Retina (tissue), 1 donor: Measurements from ENCODE around the gene STAB2.

Experiments
- DNase-seq: peaks from one replicate; pipeline ENCODE4 v3.0.0-alpha.2; 2016

STAB2 gene

DNA sequence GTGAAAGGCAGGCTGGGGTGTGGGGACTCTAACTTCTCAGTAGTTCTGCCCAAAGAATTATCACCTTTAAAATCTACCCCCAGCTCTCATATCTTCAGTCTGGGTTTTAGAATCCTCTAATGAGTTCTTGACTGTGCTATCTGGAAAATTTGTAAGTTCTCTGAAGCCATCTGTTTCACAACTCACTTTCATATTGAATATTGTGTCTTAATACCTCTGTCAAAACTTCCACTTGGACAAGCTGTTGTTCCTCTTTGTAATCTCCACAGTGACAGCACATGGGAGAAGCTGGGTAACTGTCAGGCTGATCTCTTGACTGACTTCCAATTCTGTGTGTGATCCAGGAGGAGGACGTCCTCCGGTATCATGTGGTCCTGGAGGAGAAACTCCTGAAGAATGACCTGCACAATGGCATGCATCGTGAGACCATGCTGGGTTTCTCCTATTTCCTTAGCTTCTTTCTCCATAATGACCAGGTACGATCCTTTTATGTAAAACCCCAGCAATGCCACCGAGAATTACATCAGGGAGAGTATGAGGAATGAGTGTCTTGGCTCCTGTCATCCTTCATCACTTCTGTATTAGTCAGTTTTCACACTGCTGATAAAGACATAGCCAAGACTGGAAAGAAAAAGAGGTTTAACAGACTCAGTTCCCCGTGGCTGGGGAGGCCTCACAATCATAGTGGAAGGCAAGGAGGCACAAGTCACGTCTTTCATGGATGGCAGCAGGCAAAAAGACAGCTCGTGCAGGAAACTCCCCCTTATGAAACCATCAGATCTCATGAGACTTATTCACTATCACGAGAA lies 111.9 kb downstream of the STAB2 start:
- no peak for DNase-seq

DNA sequence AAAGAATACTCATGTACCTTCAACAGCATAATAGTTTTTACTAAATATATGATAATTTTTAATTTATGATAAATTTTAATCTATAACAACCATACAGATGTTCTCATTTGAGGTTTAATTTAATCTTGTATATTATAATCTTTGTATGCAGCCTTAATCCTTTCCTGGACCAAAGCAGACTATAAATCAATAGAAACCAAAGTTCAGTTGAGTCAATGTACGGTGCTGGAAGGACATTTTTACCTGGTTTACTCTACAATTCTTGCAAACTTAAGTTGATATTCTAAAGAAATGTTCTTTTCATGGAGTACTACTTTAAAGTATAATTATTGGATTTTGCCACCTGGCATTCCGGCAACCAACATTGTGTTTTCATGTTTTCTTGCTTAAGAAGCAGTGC lies 118.0 kb downstream of the STAB2 start:
- DNase-seq = no peak

GRCh38 chr12:103705927-103706326 lies 118.9 kb downstream of the STAB2 start:
- no peak for DNase-seq

DNA sequence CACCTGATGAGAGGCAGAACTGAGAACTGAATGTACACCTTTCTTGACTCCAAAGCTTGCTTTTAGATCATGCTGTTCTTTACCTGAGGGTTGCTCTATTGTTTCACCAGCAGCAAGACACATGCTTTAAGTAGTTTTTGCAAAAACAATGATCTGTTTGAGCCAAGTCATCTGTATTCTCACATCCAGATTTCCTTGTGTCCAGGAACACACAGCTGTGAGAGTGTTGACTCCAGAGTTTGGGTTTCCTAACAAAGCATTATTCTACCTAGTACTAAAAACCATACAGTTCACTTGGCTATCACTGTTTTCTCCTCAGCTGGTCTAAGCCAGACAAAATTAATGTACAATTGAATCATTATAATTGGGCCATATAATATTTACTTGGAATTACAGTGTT lies 120.4 kb downstream of the STAB2 start:
- no peak for DNase-seq

- DNase-seq = no peak
Measured at GRCh38 chr12:103710544-103710943, 123.5 kb downstream of the STAB2 start.

DNA sequence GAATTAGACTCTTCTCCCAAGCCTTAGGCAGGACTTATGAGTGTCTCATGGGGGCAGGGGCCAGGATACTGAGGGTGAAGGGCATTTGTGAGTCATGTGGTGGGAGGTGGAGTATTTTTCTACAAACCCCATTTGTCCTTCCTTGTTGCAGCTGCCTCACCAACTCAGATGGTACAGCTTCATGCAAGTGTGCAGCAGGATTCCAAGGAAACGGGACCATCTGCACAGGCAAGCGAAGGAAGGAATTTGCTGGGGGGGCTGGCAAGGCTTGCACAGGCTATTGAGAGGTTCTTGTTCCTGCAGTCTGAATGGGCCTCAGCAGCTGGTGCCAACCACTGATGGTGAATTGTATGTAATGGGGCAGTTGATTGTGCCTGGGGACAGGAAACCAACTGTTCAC lies 125.1 kb downstream of the STAB2 start:
- no peak for DNase-seq

DNA sequence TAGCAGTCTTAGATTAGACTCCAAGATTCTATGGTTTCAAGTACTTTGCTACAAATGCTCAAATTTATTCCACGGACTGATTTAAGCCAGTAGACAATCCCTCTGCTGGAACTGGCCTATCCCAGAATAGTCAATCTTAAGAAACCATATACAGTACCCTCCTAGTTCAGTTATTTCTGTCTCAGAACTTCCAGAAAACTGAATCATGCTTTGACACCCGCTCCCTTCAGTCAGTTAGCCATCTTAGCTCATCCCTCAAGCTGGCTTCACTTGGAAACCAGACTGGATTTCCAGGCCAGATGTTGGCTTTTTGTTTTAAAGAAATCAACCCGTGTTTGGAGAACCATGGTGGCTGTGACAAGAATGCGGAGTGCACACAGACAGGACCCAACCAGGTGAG lies 128.4 kb downstream of the STAB2 start:
- DNase-seq = no peak

GRCh38 chr12:103716517-103717196 lies 129.6 kb downstream of the STAB2 start:
- no peak for DNase-seq

DNA sequence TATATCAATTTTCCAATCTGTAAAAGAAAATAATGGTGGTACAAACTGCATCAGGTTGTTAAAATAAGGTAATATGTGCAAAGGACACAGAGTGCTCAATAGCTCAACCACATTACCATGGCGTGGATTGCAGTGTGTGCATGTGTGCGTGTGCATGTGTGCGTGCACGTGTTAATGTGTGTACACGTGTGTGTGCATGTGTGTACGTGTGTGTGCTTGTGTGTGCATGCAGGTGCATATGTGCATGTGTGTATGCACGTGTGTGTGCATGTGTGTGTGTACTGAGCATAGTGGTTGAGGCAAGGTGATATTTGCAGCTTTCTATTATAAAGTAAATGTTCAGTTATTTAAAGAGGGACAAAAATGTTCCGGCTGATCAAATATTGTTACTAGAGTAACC lies 138.3 kb downstream of the STAB2 start:
- DNase-seq = no peak

GRCh38 chr12:103727638-103728037 lies 140.6 kb downstream of the STAB2 start:
- no peak for DNase-seq

DNA sequence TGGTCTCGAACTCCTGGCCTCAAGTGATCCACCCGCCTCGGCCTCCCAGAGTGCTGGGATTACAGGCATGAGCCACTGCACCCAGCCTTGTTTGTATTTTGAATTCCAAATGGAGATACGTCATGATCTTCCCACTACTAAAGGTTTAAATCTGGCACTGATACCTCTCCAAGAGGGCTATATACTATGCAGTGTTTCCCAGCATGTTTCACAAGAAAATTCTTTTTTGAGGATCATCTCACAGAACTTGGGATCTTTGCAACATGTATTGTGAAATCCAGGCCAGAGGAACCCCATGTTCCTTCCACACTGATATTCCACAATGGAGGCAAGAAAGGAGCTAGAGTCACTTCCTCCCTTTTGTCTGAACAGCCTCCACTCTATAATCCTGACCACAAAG lies 141.2 kb downstream of the STAB2 start:
- DNase-seq = no peak

GRCh38 chr12:103729499-103729898 lies 142.4 kb downstream of the STAB2 start:
- no peak for DNase-seq

DNA sequence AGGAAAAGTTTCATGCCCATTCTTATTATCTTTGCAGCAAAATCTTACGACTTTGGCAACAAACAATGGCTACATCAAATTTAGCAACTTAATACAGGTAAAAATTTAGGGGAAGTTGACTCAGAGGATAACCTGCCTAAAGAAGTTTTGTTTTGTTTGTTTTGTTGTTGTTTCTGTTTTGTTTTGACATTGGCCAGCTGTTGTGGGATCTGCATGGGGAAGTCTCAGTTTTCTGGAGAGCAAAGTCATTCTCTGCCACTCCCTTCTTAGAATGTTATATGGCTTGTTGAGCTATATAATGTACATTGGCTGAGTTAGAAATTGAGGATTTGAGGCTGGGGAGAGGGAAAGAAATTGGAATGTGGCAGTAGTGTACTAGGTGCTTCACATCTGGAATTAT lies 144.5 kb downstream of the STAB2 start:
- no peak for DNase-seq

DNA sequence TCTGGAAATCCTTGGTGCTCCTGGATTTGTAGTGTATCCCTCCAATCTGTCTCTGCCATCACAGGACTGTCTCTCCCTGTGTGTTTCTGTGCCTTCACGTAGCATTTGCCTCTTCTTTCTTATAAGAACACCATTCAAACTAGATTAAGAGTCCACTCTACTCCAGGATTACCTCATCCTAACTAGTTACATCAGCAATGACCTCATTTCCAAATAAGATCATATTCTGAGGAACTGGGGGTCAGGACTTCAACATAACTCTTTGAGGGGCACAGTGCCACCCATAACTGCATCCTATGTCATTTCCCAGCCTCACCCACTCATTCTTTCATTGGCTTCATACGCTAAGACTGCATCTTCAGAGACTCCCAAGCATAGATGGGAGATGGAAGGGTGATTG lies 147.8 kb downstream of the STAB2 start:
- no peak for DNase-seq

- no peak for DNase-seq
Measured at GRCh38 chr12:103735291-103735690, 148.2 kb downstream of the STAB2 start.

DNA sequence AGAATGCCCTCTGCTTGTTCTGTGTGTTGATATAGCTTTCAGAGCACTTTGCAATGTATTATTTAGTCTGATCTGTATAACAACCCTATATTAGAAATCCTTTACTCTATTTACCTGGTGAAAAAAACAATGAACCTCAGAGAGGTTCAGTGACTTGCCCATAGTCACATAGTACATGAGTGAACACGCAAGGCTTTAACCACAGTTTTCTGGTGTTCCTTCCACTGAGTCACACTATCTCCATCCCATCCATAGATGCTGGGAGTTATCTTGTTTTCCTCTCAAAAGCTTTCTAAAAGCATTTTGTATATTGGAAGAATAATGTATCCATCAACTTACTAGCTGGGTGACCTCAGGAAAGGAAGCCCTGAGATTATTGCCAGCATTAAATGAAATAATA lies 149.5 kb downstream of the STAB2 start:
- no peak for DNase-seq

GRCh38 chr12:103737881-103738280 lies 150.8 kb downstream of the STAB2 start:
- DNase-seq = no peak

DNA sequence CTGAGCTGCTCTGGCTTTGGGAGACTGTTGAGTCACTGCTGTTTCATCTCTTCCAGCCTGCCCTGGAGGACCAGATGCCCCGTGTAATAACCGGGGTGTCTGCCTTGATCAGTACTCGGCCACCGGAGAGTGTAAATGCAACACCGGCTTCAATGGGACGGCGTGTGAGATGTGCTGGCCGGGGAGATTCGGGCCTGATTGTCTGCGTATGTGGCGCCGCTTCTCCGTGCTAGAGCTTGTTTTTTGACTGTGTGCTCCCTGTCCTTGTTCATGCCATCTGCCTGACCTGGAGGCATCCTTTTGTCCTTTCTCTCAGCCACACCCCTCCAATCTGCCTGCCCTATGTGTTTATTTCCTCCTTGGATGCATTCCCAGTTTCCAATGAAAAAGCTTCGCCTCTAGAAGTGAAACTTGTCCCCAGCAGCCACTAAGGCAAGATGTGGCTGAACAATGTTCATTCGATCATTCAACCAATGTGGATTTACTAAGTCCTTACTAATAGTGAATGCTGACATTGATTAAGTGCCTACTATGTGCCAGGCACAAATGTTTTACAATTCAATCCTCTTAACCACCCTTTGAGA lies 155.4 kb downstream of the STAB2 start:
- no peak for DNase-seq

DNA sequence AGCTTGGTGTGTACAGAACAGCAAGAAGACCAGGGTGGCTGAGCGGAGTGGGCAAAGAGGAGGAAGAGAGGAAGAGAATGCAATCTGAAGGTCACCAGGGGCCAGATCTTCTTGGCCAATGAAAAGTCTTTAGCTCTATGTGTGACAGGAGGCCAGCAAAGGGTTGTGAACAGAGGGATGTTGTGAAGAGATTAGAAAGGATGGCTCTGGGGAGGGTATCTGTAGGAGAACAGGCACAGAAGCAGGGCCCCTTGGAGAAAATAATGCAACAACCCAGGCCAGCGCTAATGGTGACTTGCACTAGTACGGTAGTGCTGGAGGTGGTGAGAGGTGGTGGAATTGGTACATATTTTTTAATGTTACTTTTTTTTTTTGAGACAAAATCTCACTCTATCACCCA lies 156.7 kb downstream of the STAB2 start:
- no peak for DNase-seq

DNA sequence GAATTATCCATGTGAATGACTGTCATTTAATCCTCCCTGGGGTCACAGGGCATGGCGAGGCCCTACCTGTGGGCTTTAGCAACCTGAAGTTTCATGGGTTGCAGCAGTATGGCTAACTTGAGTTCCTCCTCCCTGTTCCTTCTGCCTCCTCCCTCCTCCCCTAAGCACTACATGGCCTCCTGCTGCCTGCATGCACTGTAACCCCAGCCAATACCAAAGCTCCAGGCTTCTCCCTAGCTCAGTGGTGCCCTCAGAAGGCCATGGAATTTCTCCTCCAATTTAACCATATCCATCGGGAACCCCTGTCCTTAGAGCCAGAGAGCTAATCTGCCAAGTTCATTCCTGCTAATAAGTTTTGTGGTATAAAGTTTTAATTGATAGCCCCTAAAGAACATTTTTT lies 158.9 kb downstream of the STAB2 start:
- DNase-seq = no peak

DNA sequence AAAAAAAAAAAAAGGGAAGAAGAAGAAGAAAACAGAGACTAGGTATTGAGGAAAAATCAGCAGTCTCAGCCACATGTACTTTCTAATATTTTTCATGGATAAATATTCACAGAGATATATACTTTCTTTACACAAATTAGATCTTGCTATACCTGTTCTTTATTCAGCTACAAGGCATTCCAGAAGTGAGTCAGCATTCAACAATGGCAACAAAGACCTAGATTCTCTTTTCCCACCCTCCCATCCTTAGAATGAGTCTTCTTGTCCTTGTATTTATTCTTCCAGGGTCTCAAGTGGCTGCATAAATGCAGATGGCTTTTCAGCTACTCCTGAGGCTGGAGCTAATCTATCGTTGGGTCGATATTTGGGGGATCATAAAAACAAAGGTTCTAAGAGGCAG lies 160.9 kb downstream of the STAB2 start:
- DNase-seq = no peak

GRCh38 chr12:103748875-103749274 lies 161.8 kb downstream of the STAB2 start:
- DNase-seq = no peak

- no peak for DNase-seq
Measured at GRCh38 chr12:103751171-103751570, 164.1 kb downstream of the STAB2 start.

GRCh38 chr12:103751600-103751999 lies 164.5 kb downstream of the STAB2 start:
- no peak for DNase-seq
